ENCODE measurements around the gene ACKR2. TPM values are rescaled to one million over a fixed set of nuclear protein-coding genes. Genes with fewer than 3 reads are reported as not detected.

The ACKR2 gene
- total RNA-seq, 4 donors from 2014 or later = 1.2 to 6.6 (median 3.4) TPM

GRCh38 chr3:42815826-42816225, 6.6 kb downstream of the ACKR2 start:
- Histone ChIP-seq H3K27ac (no peak overlapping the region), H3K4me3 (no peak overlapping the region), H3K27me3 (no peaks in the 10 kb centered on the region), H3K36me3 (no peaks in the 10 kb centered on the region), H3K9me3 (no peaks in the 10 kb centered on the region), H3K4me1 (peaks cover 35% of the 10 kb centered on the region)
- DNase-seq (ENCODE audit: low spot score in 2 of 2) = no peak
- WGBS = 88% methylated on average over 2 of the region's 2 CpGs
- TF ChIP-seq POLR2AphosphoS5 (IDR thresholded peaks at IDR 0.05) = no peak
- no peak for TF ChIP-seq POLR2A (IDR thresholded peaks at IDR 0.05)
- TF ChIP-seq EP300 (IDR thresholded peaks at IDR 0.05) = no peak
- no peak for TF ChIP-seq CTCF (IDR thresholded peaks at IDR 0.05)

GRCh38 chr3:42819351-42819965, 10.2 kb downstream of the ACKR2 start:
- Histone ChIP-seq H3K4me1 (peaks cover 35% of the 10 kb centered on the region), H3K4me3 (no peak overlapping the region), H3K9me3 (no peaks in the 10 kb centered on the region), H3K36me3 (no peaks in the 10 kb centered on the region), H3K27ac (no peak overlapping the region), H3K27me3 (no peaks in the 10 kb centered on the region)
- TF ChIP-seq EP300 (IDR thresholded peaks at IDR 0.05) (no peak), POLR2AphosphoS5 (IDR thresholded peaks at IDR 0.05) (no peak), POLR2A (IDR thresholded peaks at IDR 0.05) (no peak), CTCF (IDR thresholded peaks at IDR 0.05) (no peak)
- 36% methylated on average over 2 of the region's 2 CpGs for WGBS
- DNase-seq (ENCODE audit: low spot score in 2 of 2) = no peak

GRCh38 chr3:42820746-42821051, 11.5 kb downstream of the ACKR2 start:
- H3K9me3 ChIP-seq = no peaks in the 10 kb centered on the region
- no peak for DNase-seq (ENCODE audit: low spot score in 2 of 2)
- H3K36me3 ChIP-seq = no peaks in the 10 kb centered on the region
- H3K4me3 ChIP-seq = no peak overlapping the region
- H3K27me3 ChIP-seq = no peaks in the 10 kb centered on the region
- no peak for TF ChIP-seq CTCF (IDR thresholded peaks at IDR 0.05)
- TF ChIP-seq POLR2A (IDR thresholded peaks at IDR 0.05) = no peak
- TF ChIP-seq POLR2AphosphoS5 (IDR thresholded peaks at IDR 0.05) = no peak
- no peak for TF ChIP-seq EP300 (IDR thresholded peaks at IDR 0.05)
- WGBS = 78% methylated on average over 6 of the region's 6 CpGs
- H3K4me1 ChIP-seq = peaks cover 24% of the 10 kb centered on the region
- no peak overlapping the region for H3K27ac ChIP-seq

- Histone ChIP-seq H3K4me1 (peaks cover 20% of the 10 kb centered on the region), H3K27me3 (no peaks in the 10 kb centered on the region), H3K27ac (no peak overlapping the region), H3K4me3 (no peak overlapping the region), H3K36me3 (no peaks in the 10 kb centered on the region), H3K9me3 (no peaks in the 10 kb centered on the region)
- no peak for TF ChIP-seq CTCF (IDR thresholded peaks at IDR 0.05)
- no peak for TF ChIP-seq POLR2A (IDR thresholded peaks at IDR 0.05)
- no peak for TF ChIP-seq POLR2AphosphoS5 (IDR thresholded peaks at IDR 0.05)
- TF ChIP-seq EP300 (IDR thresholded peaks at IDR 0.05) = no peak
- DNase-seq (ENCODE audit: low spot score in 2 of 2) = no peak
- WGBS = 69% methylated on average over 3 of the region's 3 CpGs
These were observed 13.6 kb downstream of the ACKR2 start for GRCh38 chr3:42822828-42823227.

- TF ChIP-seq CTCF (IDR thresholded peaks at IDR 0.05) = no peak
- no peak for TF ChIP-seq EP300 (IDR thresholded peaks at IDR 0.05)
- TF ChIP-seq POLR2A (IDR thresholded peaks at IDR 0.05) = no peak
- TF ChIP-seq POLR2AphosphoS5 (IDR thresholded peaks at IDR 0.05) = no peak
- no peak overlapping the region for H3K4me3 ChIP-seq
- no peaks in the 10 kb centered on the region for H3K27me3 ChIP-seq
- no peaks in the 10 kb centered on the region for H3K9me3 ChIP-seq
- no peak overlapping the region for H3K27ac ChIP-seq
- DNase-seq (ENCODE audit: low spot score in 2 of 2) = no peak
- no peaks in the 10 kb centered on the region for H3K36me3 ChIP-seq
- 52% methylated on average over 2 of the region's 2 CpGs for WGBS
- H3K4me1 ChIP-seq = peaks cover 23% of the 10 kb centered on the region
These were observed 14.1 kb downstream of the ACKR2 start for GRCh38 chr3:42823351-42823750.

All from suprapubic skin (tissue), 4 donors.